IMR-90 (cell line): Measurements from ENCODE around the gene AQP6. TPM values are rescaled to one million over a fixed set of nuclear protein-coding genes. Genes with fewer than 3 reads are reported as not detected.
A peak's percentile ranks its signal among the peaks of the same experiment; 100 is the strongest.

ENCODE experiments used
- ATAC-seq: fragments of 200-7000 bp; cut with Tn5 transposase; 2 replicates; pipeline ENCODE4 v1.9.1; 2020; ENCODE audit warnings: low read depth, mild to moderate bottlenecking, moderate library complexity
- BruUV-seq: library from RNA; stranded (reverse); fragments of 400-500 nt; replicated peaks from 2 replicates; lab custom pipeline; 2021; lab: Mats Ljungman, UMichigan
- CTCF ChIA-PET: fragments of 300-600 bp; formaldehyde crosslinking; extraction: SDS; loops from one replicate; lab custom pipeline; 2021; ENCODE audit warnings: antibody characterized with exemption; lab: Yijun Ruan, JAX
- POLR2A ChIA-PET: fragments of 300-600 bp; sonication (Branson Sonifier 250); formaldehyde crosslinking; loops from one replicate; lab custom pipeline; 2022; ENCODE audit warnings: antibody characterized with exemption; ENCODE audit not compliant: unreplicated experiment; lab: Charles Lee
- DNase-seq: peaks from one replicate; pipeline ENCODE4 v3.0.0; 2013
- H2AFZ ChIP-seq: replicated peaks from 2 replicates; pipeline ENCODE3; 2013; ENCODE audit warnings: low read length, mild to moderate bottlenecking; ENCODE audit not compliant: poor library complexity
- H2AK5ac ChIP-seq: 2 replicates; pipeline ENCODE4 v1.6.1; 2013; ENCODE audit warnings: low read depth, low read length, inconsistent platforms
- H2AK9ac ChIP-seq: replicated peaks from 2 replicates; pipeline ENCODE3; 2013; ENCODE audit warnings: mild to moderate bottlenecking, low read depth, low read length, moderate library complexity; ENCODE audit not compliant: poor library complexity
- H2BK120ac ChIP-seq: 2 replicates; pipeline ENCODE4 v1.6.1; 2013; ENCODE audit warnings: low read depth, low read length, inconsistent platforms
- H2BK15ac ChIP-seq: 3 replicates; pipeline ENCODE4 v1.6.1; 2013; ENCODE audit warnings: low read depth, low read length, inconsistent platforms
- H2BK20ac ChIP-seq: 2 replicates; pipeline ENCODE4 v1.6.1; 2013; ENCODE audit warnings: low read depth, mild to moderate bottlenecking, inconsistent platforms, low read length, moderate library complexity
- H2BK5ac ChIP-seq: 2 replicates; pipeline ENCODE4 v1.6.1; 2013; ENCODE audit warnings: mild to moderate bottlenecking, low read depth, low read length, inconsistent platforms; ENCODE audit not compliant: poor library complexity, severe bottlenecking
- H3K14ac ChIP-seq: replicated peaks from 2 replicates; pipeline ENCODE4 v1.6.1; 2013; ENCODE audit warnings: low read depth, low read length, inconsistent platforms
- H3K18ac ChIP-seq: 2 replicates; pipeline ENCODE4 v1.6.1; 2013; ENCODE audit warnings: low read depth, low read length, control low read depth
- H3K23ac ChIP-seq: 2 replicates; pipeline ENCODE4 v1.6.1; 2013; ENCODE audit warnings: low read depth, low read length, inconsistent platforms
- H3K27ac ChIP-seq: 2 replicates; pipeline ENCODE4 v1.5.1; 2013; ENCODE audit warnings: mild to moderate bottlenecking, control low read depth, low read length; ENCODE audit not compliant: insufficient read depth
- H3K27me3 ChIP-seq: 2 replicates; pipeline ENCODE4 v1.6.1; 2013; ENCODE audit warnings: low read length; ENCODE audit not compliant: control insufficient read depth, insufficient read depth
- H3K36me3 ChIP-seq: 2 replicates; pipeline ENCODE4 v1.6.1; 2013; ENCODE audit warnings: low read length, mixed read lengths; ENCODE audit not compliant: control insufficient read depth, insufficient read depth
- H3K4ac ChIP-seq: 2 replicates; pipeline ENCODE4 v1.6.1; 2013; ENCODE audit warnings: low read depth, low read length, inconsistent platforms
- H3K4me1 ChIP-seq: 2 replicates; pipeline ENCODE4 v1.6.1; 2013; ENCODE audit warnings: low read length, mixed read lengths; ENCODE audit not compliant: control insufficient read depth, insufficient read depth
- H3K4me2 ChIP-seq: 2 replicates; pipeline ENCODE4 v1.6.1; 2013; ENCODE audit warnings: low read depth, mild to moderate bottlenecking, control low read depth, low read length, moderate library complexity
- H3K4me3 ChIP-seq: 2 replicates; pipeline ENCODE4 v1.5.1; 2013; ENCODE audit warnings: low read depth, mild to moderate bottlenecking, control low read depth, low read length, moderate library complexity; ENCODE audit not compliant: insufficient read depth
- H3K56ac ChIP-seq: 2 replicates; pipeline ENCODE4 v1.6.1; 2013; ENCODE audit warnings: low read length, inconsistent platforms; ENCODE audit not compliant: insufficient read depth; ENCODE audit errors: extremely low read depth
- H3K79me1 ChIP-seq, 2 experiments: 2 replicates each; pipeline ENCODE4 v1.6.1; 2013; ENCODE audit warnings: low read length in 2 of 2, inconsistent platforms in 1 of 2, low read depth in 1 of 2
- H3K9ac ChIP-seq: 2 replicates; pipeline ENCODE4 v1.6.1; 2013; ENCODE audit warnings: low read depth, low read length, control low read depth
- H3K9me1 ChIP-seq: 2 replicates; pipeline ENCODE4 v1.6.1; 2013; ENCODE audit warnings: low read length, inconsistent platforms; ENCODE audit not compliant: insufficient read depth
- H3K9me3 ChIP-seq: 2 replicates; pipeline ENCODE4 v1.6.1; 2013; ENCODE audit warnings: low read length; ENCODE audit not compliant: control insufficient read depth, insufficient read depth
- H4K20me1 ChIP-seq: 2 replicates; pipeline ENCODE4 v1.6.1; 2013; ENCODE audit warnings: low read length, inconsistent platforms; ENCODE audit not compliant: insufficient read depth
- H4K5ac ChIP-seq: 2 replicates; pipeline ENCODE4 v1.6.1; 2013; ENCODE audit warnings: mild to moderate bottlenecking, low read depth, low read length, control low read depth
- H4K8ac ChIP-seq, 2 experiments: 2 replicates each; pipeline ENCODE4 v1.6.1; 2013; ENCODE audit warnings: low read depth in 2 of 2, low read length in 2 of 2, control low read depth in 1 of 2, inconsistent platforms in 1 of 2
- H4K91ac ChIP-seq: 2 replicates; pipeline ENCODE4 v1.6.1; 2013; ENCODE audit warnings: low read depth, low read length, inconsistent platforms; ENCODE audit not compliant: insufficient read depth
- CTCF ChIP-seq: conservative IDR thresholded peaks from 2 replicates; pipeline ENCODE4 v1.5.1; 2012; ENCODE audit warnings: mild to moderate bottlenecking, low read depth, low read length, improper control_type of control experiment
- FOS ChIP-seq: fragments of 150-350 bp; IDR thresholded peaks from 2 replicates; pipeline ENCODE4 v1.6.1; 2016; ENCODE audit warnings: low read depth, low read length
- RAD21 ChIP-seq: IDR thresholded peaks from 2 replicates; pipeline ENCODE4 v1.6.1; 2012; ENCODE audit warnings: low read length, improper control_type of control experiment
- SMC3 ChIP-seq: fragments of 150-350 bp; IDR thresholded peaks from 2 replicates; pipeline ENCODE4 v1.6.1; 2016; ENCODE audit warnings: low read depth, mild to moderate bottlenecking, antibody characterized with exemption, low read length, moderate library complexity
- WGBS, 2 experiments: methylation state at CpG; one replicate each; pipeline versions ENCODE4 v1.1.5 to v1.1.7; 2013; ENCODE audit warnings: missing lambda C conversion rate in 2 of 2; ENCODE audit not compliant: insufficient read length in 1 of 2; ENCODE audit errors: extremely low coverage in 2 of 2; 5-methylcytosine and 5-hydroxymethylcytosine counted together
- dilution Hi-C: fragments of 300-500 bp; cut with HindIII; formaldehyde crosslinking; loops from one replicate; pipeline ENCODE4 v1.14.3; 2018; ENCODE audit warnings: low sequenced_read_pairs; ENCODE audit not compliant: unreplicated experiment
- in situ Hi-C: fragments of 300-500 bp; cut with MboI; formaldehyde crosslinking; loops from 3 replicates; pipeline ENCODE4 v1.14.3; 2019; ENCODE audit warnings: low sequenced_read_pairs, inconsistent platforms, mixed read lengths
- intact Hi-C: fragments of 100-400 bp; cut with micrococcal nuclease; formaldehyde crosslinking; loops from 2 replicates; pipeline ENCODE4 v1.10.0; 2022
- polyA plus RNA-seq, 3 experiments: library from polyadenylated mRNA; depleted of rRNA; stranded (reverse); fragments of >200 nt; gene quantifications; 2 replicates each; pipeline ENCODE4 v1.2.3, GENCODE V29; 2012; ENCODE audit warnings: low replicate concordance in 1 of 3
- total RNA-seq: library from RNA; depleted of rRNA; stranded (reverse); fragments of >200 nt; gene quantifications from 2 replicates; pipeline ENCODE4 v1.2.3, GENCODE V29; 2012

The AQP6 gene
- total and polyA plus RNA-seq, 2 of the 4 experiments (the other 2 are of a cell fraction): not detected

DNA sequence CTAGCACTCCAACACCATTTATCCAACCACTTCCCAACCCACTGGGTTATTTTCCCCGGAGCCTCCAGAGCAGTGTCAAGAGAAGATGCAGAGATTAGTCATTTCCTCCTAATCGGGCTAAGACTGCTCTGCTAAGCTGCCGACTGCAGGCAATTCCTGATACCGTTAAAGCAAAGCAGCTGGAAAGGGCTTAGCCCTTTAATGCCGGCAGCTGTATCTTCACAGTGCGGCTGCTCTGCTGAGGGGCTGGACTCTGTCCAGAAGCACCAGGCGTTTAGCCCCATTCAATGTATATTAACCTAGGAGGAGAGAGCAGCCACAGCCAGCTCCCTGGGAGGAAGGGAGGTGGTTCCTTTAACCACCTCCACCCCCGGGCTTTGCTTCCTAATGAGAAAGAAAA is 11.1 kb downstream of the AQP6 start:
- in situ Hi-C loops (no loop called here), dilution Hi-C loops (no loop called here), intact Hi-C loops (no loop called here)
- CTCF ChIA-PET: interaction anchor here (1.8 kb wide), 1 partner anchor 17 kb away, joined by 11 read pairs; no protein-coding TSS in a partner anchor
- BruUV-seq: no TSS peak
- H3K14ac ChIP-seq: peak overlapping the region; percentile 51; the same call in 1 of the 2 replicates
- 0% methylated on average over 3 of the region's 8 CpGs; no CpG with 5 or more reads in 1 of the 2 experiments for WGBS, 2 experiments
- no peaks in the 10 kb centered on the region for H3K36me3 ChIP-seq
- peak overlapping the region; percentile 53 for H2BK5ac ChIP-seq
- no peak overlapping the region for H3K56ac ChIP-seq
- H2AFZ ChIP-seq: peak overlapping the region; percentile 78
- DNase-seq (peak; percentile 92), ATAC-seq (peak; percentile 96)
- H3K27ac ChIP-seq: peak overlapping the region; percentile 33; the same call in 1 of the 2 replicates
- TF ChIP-seq SMC3: peak; percentile 20; the same call in 1 of the 2 replicates
- 0 out of 2 replicates have a peak, but pooled peaks have one; percentile 18 for TF ChIP-seq CTCF
- TF ChIP-seq RAD21: peak; percentile 17; the same call in 1 of the 2 replicates
- TF ChIP-seq FOS: no peak
- H4K91ac ChIP-seq: no peak overlapping the region
- H3K4me2 ChIP-seq: peak overlapping the region; percentile 79
- peak overlapping the region; percentile 30; the same call in 1 of the 3 replicates for H2BK15ac ChIP-seq
- H3K4me3 ChIP-seq: no peak overlapping the region
- H3K4ac ChIP-seq: peak overlapping the region; percentile 48; the same call in 1 of the 2 replicates
- H3K9ac ChIP-seq: no peak overlapping the region
- H3K79me1 ChIP-seq: peaks cover 3 to 30% of the 10 kb centered on the region in 2 experiments; a peak in 3 of 4 replicates
- 0 out of 2 replicates have a peak overlapping the region, but pooled peaks have one; percentile 0 for H3K23ac ChIP-seq
- H4K8ac ChIP-seq: peak overlapping the region in 1 of 2 experiments; percentile 70; a peak in 1 of 4 replicates
- peak overlapping the region; percentile 58; the same call in 1 of the 2 replicates for H2BK120ac ChIP-seq
- no peaks in the 10 kb centered on the region for H3K27me3 ChIP-seq
- peaks cover 16% of the 10 kb centered on the region for H3K4me1 ChIP-seq
- peaks cover 18% of the 10 kb centered on the region for H3K9me1 ChIP-seq
- no peak overlapping the region for H2BK20ac ChIP-seq
- no peaks in the 10 kb centered on the region for H4K20me1 ChIP-seq
- no peaks in the 10 kb centered on the region for H3K9me3 ChIP-seq
- H4K5ac ChIP-seq: peak overlapping the region; percentile 62
- H2AK5ac ChIP-seq: no peak overlapping the region
- POLR2A ChIA-PET: interaction anchor here (0.6 kb wide), 1 partner anchor 45 kb away, joined by 3 read pairs; no protein-coding TSS in a partner anchor
- no peak overlapping the region for H2AK9ac ChIP-seq
- H3K18ac ChIP-seq: peak overlapping the region; percentile 51
